Gastrocnemius medialis (tissue), 4 donors: ENCODE results near the gene PML.

Source experiments
- POLR2A ChIP-seq, 2 donors: fragments of 450-650 bp; IDR thresholded peaks; one replicate each; pipeline ENCODE4 v1.6.1; 2017; ENCODE audit warnings: antibody characterized with exemption in 2 of 2, mild to moderate bottlenecking in 2 of 2, moderate library complexity in 2 of 2
- TF ChIP-seq, protein P1 (sequence below), 5 experiments: fragments of 450-650 bp in 3 of 5; fragments of 200-600 bp in 2 of 5; sonication (generic) in 2 of 5; IDR thresholded peaks in 4 of 5; conservative IDR thresholded peaks in 1 of 5; 1 replicate in 4 of 5; 2 replicates in 1 of 5; pipeline ENCODE4 v1.5.1; 2016 to 2019; ENCODE audit warnings: antibody characterized with exemption in 5 of 5, mild to moderate bottlenecking in 3 of 5, moderate library complexity in 3 of 5

DNA sequence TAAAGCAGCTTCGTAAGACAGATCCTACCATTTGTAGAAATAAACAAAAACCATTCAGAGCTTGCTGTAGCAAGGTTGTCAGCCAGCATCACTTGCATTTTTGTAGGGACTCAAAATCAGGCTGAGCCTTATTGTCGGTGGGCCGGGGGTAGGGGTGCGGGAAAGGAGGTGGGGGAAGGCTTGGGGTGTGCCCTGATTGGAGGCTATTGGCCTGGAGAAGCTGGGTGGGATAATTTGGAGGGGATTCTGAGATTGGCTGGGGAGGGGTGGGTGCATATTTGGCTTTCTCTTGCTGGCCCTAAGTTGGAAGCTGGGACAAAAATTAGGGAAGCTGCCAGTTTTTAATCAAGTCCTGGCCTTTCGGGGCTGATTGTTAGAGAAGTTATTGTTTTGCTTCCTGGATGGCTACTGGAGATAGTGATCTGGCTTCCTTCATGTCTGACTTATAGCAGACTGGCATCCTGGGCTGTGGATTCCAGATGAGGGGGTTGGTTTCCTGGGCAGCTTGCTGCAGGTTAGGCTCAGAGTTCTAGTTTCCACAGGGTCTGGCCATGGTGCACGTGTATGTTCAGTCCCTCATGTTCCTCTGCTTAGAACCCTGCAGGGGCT is 25.3 kb upstream of the PML start:
- TF ChIP-seq, protein P1, sequence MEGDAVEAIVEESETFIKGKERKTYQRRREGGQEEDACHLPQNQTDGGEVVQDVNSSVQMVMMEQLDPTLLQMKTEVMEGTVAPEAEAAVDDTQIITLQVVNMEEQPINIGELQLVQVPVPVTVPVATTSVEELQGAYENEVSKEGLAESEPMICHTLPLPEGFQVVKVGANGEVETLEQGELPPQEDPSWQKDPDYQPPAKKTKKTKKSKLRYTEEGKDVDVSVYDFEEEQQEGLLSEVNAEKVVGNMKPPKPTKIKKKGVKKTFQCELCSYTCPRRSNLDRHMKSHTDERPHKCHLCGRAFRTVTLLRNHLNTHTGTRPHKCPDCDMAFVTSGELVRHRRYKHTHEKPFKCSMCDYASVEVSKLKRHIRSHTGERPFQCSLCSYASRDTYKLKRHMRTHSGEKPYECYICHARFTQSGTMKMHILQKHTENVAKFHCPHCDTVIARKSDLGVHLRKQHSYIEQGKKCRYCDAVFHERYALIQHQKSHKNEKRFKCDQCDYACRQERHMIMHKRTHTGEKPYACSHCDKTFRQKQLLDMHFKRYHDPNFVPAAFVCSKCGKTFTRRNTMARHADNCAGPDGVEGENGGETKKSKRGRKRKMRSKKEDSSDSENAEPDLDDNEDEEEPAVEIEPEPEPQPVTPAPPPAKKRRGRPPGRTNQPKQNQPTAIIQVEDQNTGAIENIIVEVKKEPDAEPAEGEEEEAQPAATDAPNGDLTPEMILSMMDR (IDR thresholded peaks at IDR 0.05 in 4 of 5, conservative IDR thresholded peaks at IDR 0.05 in 1 of 5) = no peak
- TF ChIP-seq POLR2A (IDR thresholded peaks at IDR 0.05) = no peak
